ENCODE measurements around the gene TERT.

- TF ChIP-seq, protein P1, sequence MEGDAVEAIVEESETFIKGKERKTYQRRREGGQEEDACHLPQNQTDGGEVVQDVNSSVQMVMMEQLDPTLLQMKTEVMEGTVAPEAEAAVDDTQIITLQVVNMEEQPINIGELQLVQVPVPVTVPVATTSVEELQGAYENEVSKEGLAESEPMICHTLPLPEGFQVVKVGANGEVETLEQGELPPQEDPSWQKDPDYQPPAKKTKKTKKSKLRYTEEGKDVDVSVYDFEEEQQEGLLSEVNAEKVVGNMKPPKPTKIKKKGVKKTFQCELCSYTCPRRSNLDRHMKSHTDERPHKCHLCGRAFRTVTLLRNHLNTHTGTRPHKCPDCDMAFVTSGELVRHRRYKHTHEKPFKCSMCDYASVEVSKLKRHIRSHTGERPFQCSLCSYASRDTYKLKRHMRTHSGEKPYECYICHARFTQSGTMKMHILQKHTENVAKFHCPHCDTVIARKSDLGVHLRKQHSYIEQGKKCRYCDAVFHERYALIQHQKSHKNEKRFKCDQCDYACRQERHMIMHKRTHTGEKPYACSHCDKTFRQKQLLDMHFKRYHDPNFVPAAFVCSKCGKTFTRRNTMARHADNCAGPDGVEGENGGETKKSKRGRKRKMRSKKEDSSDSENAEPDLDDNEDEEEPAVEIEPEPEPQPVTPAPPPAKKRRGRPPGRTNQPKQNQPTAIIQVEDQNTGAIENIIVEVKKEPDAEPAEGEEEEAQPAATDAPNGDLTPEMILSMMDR (tag by site-specific recombination; IDR thresholded peaks at IDR 0.05) = no peak
- TF ChIP-seq ZBTB11 (tag by site-specific recombination; conservative IDR thresholded peaks at IDR 0.05; ENCODE audit: low read depth) = no peak
- no peak for TF ChIP-seq TCF7L2 (IDR thresholded peaks at IDR 0.05; ENCODE audit: borderline replicate concordance, low read depth, low read length)
- no peak for TF ChIP-seq ZNF830 (tag by site-specific recombination; IDR thresholded peaks at IDR 0.05; ENCODE audit: low read depth)
- TF ChIP-seq ZNF114 (tag by site-specific recombination; IDR thresholded peaks at IDR 0.05) = no peak
- no peak for TF ChIP-seq ZNF529 (tag by site-specific recombination; IDR thresholded peaks at IDR 0.05; ENCODE audit: insufficient replicate concordance)
- TF ChIP-seq SALL2 (tag by site-specific recombination; IDR thresholded peaks at IDR 0.05; ENCODE audit: borderline replicate concordance) = no peak
- TF ChIP-seq, protein P2, sequence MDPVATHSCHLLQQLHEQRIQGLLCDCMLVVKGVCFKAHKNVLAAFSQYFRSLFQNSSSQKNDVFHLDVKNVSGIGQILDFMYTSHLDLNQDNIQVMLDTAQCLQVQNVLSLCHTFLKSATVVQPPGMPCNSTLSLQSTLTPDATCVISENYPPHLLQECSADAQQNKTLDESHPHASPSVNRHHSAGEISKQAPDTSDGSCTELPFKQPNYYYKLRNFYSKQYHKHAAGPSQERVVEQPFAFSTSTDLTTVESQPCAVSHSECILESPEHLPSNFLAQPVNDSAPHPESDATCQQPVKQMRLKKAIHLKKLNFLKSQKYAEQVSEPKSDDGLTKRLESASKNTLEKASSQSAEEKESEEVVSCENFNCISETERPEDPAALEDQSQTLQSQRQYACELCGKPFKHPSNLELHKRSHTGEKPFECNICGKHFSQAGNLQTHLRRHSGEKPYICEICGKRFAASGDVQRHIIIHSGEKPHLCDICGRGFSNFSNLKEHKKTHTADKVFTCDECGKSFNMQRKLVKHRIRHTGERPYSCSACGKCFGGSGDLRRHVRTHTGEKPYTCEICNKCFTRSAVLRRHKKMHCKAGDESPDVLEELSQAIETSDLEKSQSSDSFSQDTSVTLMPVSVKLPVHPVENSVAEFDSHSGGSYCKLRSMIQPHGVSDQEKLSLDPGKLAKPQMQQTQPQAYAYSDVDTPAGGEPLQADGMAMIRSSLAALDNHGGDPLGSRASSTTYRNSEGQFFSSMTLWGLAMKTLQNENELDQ (tag by site-specific recombination; IDR thresholded peaks at IDR 0.05; ENCODE audit: low read depth) = no peak
- no peak for TF ChIP-seq ZNF350 (tag by site-specific recombination; IDR thresholded peaks at IDR 0.05)
- TF ChIP-seq ZBTB44 (tag by site-specific recombination; IDR thresholded peaks at IDR 0.05) = no peak
Observed at GRCh38 chr5:1294206-1294834, 548 bp downstream of the TERT start.
